Vein endothelial cell (primary cell): ENCODE measurements around the gene OR10J1. TPM values are rescaled to one million over a fixed set of nuclear protein-coding genes. Genes with fewer than 3 reads are reported as not detected.

Source experiments
- total RNA-seq: library from RNA; depleted of rRNA; stranded (reverse); fragments of >200 nt; gene quantifications from 2 replicates; pipeline ENCODE4 v1.2.3, GENCODE V29; 2012

The OR10J1 gene
- not detected in 2 replicates for total RNA-seq

GRCh38 chr1:159439422-159439821 lies at the start of gene OR10J1:
Gene OR10J1, plus strand, starts transcription at chr1:159439722. Its CDS starts 70 bp downstream, at chr1:159439792.

DNA sequence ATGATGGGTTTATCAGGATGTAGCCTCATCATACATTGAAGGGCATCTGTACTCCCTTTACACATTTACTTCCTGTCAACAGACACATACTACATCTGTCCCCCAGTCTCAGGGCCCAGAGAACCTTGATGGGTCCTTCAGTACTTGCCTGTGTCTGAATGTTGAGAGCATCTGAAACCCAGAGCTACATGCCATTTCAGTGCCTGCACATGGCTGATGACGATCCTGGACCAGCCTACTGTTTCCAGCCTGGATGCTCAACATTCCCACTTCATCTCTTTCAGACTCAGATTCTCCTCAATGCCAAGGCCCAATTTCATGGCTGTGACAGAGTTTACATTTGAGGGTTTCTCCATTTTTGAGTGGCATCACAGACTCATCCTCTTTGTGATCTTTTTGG lies 7.6 kb upstream of the OR10J1 start, which contains the start of gene OR10J4:
OR10J4 (plus strand) TSS at position 301 of the 400 bp plus-strand sequence.

Other genes with a start within 250 kb of the OR10J1 start
- gene ACKR1, start 234.8 kb upstream of the OR10J1 start, total RNA-seq, result 0.10 TPM in 1 of 2 replicates, not detected in the other
- not detected in 2 replicates for gene FCER1A, start 137.4 kb upstream of the OR10J1 start, total RNA-seq
- gene OR10J4, start 7.5 kb upstream of the OR10J1 start, total RNA-seq, result not detected in 2 replicates
- gene OR10J5, start 96.3 kb downstream of the OR10J1 start, total RNA-seq, result not detected in 2 replicates
- gene APCS, start 148.1 kb downstream of the OR10J1 start, total RNA-seq, result not detected in 2 replicates